ENCODE results near the gene INHBC. TPM values are rescaled to one million over a fixed set of nuclear protein-coding genes. Genes with fewer than 3 reads are reported as not detected.

INHBC gene
- total and polyA plus RNA-seq, 2 experiments from 2014 or later, result 0.21 TPM; not detected in 1

DNA sequence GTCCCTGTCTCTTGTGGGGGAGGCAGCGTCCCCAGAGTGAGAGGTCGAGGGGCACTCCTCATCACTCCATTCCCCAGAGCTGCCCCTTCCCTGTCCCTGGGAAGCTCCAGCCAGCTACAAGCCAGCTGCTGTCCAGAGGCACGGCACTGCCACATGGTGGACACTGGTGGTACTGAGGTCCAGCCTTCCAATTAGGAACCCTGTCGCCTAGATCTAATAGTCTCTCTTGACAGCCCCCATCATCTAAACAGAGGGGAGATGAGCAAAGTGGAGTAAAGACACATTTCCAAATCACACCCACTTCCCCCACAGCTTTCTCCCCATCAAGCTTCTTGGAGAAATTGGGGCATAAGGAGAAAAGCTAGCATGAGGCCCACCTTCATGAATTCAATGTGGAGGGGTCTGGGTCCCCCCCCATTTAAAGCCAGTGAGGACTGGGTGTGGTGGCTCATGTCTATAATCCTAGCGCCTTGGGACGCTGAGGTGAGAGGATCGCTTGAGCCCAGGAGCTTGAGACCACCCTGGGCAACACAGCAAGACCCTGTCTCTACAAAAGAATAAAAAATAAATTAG is 18.4 kb downstream of the INHBC start:
- Histone ChIP-seq H3K27me3 (no peaks in the 10 kb centered on the region), H3K36me3 (no peaks in the 10 kb centered on the region), H3K4me3 (no peak overlapping the region), H3K27ac (peak overlapping the region; percentile 91), H3K4me1 (ENCODE audit: low read depth) (peaks cover 22% of the 10 kb centered on the region), H3K9me3 (ENCODE audit: low read depth) (no peaks in the 10 kb centered on the region)
- TF ChIP-seq, protein P1, sequence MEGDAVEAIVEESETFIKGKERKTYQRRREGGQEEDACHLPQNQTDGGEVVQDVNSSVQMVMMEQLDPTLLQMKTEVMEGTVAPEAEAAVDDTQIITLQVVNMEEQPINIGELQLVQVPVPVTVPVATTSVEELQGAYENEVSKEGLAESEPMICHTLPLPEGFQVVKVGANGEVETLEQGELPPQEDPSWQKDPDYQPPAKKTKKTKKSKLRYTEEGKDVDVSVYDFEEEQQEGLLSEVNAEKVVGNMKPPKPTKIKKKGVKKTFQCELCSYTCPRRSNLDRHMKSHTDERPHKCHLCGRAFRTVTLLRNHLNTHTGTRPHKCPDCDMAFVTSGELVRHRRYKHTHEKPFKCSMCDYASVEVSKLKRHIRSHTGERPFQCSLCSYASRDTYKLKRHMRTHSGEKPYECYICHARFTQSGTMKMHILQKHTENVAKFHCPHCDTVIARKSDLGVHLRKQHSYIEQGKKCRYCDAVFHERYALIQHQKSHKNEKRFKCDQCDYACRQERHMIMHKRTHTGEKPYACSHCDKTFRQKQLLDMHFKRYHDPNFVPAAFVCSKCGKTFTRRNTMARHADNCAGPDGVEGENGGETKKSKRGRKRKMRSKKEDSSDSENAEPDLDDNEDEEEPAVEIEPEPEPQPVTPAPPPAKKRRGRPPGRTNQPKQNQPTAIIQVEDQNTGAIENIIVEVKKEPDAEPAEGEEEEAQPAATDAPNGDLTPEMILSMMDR (IDR thresholded peaks at IDR 0.05; ENCODE audit: low read depth, low read length), result peak; percentile 92
- DNase-seq (ENCODE audit: low read depth in 1 of 2, low spot score in 1 of 2), result peak; percentile 85 to 88

DNA sequence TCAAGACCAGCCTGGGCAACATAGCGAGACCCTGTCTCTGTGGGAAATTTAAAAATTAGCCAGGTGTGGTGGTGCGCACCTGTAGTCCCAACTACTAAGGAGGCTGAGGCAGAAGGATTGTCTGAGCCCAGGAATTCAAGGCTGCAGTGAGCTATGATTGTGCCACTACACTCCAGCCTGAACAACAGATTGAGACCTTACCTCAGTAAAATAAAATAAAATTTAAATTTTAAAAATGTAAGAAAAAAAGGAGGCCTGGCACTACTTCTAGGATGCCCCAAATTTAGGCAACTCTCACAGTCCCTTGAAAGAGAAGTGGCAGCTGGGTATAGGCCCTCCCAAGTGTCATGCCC is 19.6 kb downstream of the INHBC start:
- no peak for DNase-seq (ENCODE audit: low read depth in 1 of 2, low spot score in 1 of 2)
- H3K27ac ChIP-seq, result no peak overlapping the region
- peaks cover 26% of the 10 kb centered on the region for H3K4me1 ChIP-seq (ENCODE audit: low read depth)

DNA sequence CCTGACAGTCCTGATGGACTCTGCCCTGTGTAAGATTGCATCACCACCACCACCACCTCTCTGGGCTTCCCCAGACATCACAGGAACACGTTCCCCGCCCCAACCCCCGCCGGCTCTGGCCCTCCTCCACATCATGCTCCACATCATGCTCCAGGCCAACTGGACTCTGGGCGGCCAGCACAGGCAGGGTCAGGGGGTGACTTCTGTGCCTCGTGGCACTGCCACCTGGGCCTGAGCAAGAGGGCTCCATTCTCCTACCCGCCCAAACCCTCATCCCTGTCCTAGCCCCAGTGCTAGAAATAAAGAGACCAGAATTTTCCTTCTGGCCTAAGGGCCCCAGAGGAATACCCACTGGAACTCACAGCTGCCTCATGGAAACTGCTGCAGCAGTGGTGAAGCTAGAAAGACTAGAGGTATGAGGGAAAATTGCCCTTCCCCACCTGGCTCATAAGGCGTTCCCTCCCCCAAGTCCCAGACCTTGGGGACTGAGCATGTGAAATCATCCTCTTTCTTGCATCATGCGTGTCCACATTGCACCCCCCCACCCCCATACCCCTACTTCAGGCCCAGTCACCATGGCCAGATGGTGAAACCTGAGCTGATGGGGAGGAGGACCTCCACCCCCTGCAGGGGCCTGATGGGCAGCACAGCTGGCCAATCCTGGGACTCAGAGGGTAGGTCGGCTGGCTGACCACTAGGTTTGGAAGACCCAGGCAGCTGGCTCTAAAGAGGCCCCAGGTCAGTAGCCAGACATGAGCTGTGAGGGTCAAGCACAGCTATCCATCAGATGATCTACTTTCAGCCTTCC is 20.2 kb downstream of the INHBC start, which contains the start of gene INHBE:
Gene INHBE (plus strand): TSS at position 742 of the 808 bp plus-strand sequence. CDS start 230 bp downstream, outside the sequence.
- Histone ChIP-seq H3K27me3 (no peaks in the 10 kb centered on the region), H3K4me3 (no peak within 1 kb of the TSS), H3K27ac (no peak within 1 kb of the TSS), H3K9me3 (ENCODE audit: low read depth) (no peaks in the 10 kb centered on the region), H3K4me1 (ENCODE audit: low read depth) (peaks cover 26% of the 10 kb centered on the region), H3K36me3 (no peaks in the 10 kb centered on the region)
- peak; percentile 52 to 89 for DNase-seq (ENCODE audit: low read depth in 1 of 2, low spot score in 1 of 2)
- TF ChIP-seq, protein P1 (IDR thresholded peaks at IDR 0.05; ENCODE audit: low read depth, low read length), result no peak

More for the DNA sequence above, 19.6 kb downstream of the INHBC start:
- H3K27me3 ChIP-seq, result no peaks in the 10 kb centered on the region
- H3K36me3 ChIP-seq, result no peaks in the 10 kb centered on the region
- TF ChIP-seq, protein P1 (IDR thresholded peaks at IDR 0.05; ENCODE audit: low read depth, low read length), result no peak
- no peaks in the 10 kb centered on the region for H3K9me3 ChIP-seq (ENCODE audit: low read depth)
- H3K4me3 ChIP-seq, result no peak overlapping the region

DNA sequence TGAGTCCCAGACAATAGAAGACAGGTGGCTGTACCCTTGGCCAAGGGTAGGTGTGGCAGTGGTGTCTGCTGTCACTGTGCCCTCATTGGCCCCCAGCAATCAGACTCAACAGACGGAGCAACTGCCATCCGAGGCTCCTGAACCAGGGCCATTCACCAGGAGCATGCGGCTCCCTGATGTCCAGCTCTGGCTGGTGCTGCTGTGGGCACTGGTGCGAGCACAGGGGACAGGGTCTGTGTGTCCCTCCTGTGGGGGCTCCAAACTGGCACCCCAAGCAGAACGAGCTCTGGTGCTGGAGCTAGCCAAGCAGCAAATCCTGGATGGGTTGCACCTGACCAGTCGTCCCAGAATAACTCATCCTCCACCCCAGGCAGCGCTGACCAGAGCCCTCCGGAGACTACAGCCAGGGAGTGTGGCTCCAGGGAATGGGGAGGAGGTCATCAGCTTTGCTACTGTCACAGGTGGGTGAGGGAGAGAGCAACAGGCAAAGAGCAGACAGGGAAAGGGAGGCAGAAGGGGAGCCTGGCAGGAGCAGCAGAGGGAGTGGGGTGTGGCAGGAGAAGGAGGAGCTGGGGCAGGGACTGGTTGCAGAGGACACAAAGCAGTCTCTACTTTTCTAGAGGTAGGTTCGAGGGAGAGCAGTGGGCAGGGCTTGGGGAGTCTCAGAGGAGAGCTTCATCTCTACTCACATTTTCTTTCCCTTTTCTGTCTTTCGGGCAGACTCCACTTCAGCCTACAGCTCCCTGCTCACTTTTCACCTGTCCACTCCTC is 21.0 kb downstream of the INHBC start:
- Histone ChIP-seq H3K4me1 (ENCODE audit: low read depth) (peaks cover 26% of the 10 kb centered on the region), H3K9me3 (ENCODE audit: low read depth) (no peaks in the 10 kb centered on the region)

DNA sequence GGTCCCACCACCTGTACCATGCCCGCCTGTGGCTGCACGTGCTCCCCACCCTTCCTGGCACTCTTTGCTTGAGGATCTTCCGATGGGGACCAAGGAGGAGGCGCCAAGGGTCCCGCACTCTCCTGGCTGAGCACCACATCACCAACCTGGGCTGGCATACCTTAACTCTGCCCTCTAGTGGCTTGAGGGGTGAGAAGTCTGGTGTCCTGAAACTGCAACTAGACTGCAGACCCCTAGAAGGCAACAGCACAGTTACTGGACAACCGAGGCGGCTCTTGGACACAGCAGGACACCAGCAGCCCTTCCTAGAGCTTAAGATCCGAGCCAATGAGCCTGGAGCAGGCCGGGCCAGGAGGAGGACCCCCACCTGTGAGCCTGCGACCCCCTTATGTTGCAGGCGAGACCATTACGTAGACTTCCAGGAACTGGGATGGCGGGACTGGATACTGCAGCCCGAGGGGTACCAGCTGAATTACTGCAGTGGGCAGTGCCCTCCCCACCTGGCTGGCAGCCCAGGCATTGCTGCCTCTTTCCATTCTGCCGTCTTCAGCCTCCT is 21.6 kb downstream of the INHBC start:
- H3K9me3 ChIP-seq (ENCODE audit: low read depth), result no peaks in the 10 kb centered on the region
- TF ChIP-seq, protein P1 (IDR thresholded peaks at IDR 0.05; ENCODE audit: low read depth, low read length), result peak; percentile 67
- H3K27me3 ChIP-seq, result peaks cover 7% of the 10 kb centered on the region
- peak; percentile 54 to 75 for DNase-seq (ENCODE audit: low read depth in 1 of 2, low spot score in 1 of 2)
- peaks cover 25% of the 10 kb centered on the region for H3K4me1 ChIP-seq (ENCODE audit: low read depth)
- H3K36me3 ChIP-seq, result no peaks in the 10 kb centered on the region
- no peak overlapping the region for H3K27ac ChIP-seq
- no peak overlapping the region for H3K4me3 ChIP-seq

More for the DNA sequence above, 21.0 kb downstream of the INHBC start:
- Histone ChIP-seq H3K4me3 (no peak overlapping the region), H3K36me3 (no peaks in the 10 kb centered on the region), H3K27ac (no peak overlapping the region), H3K27me3 (peaks cover 2% of the 10 kb centered on the region)
- TF ChIP-seq, protein P1 (IDR thresholded peaks at IDR 0.05; ENCODE audit: low read depth, low read length), result no peak
- no peak for DNase-seq (ENCODE audit: low read depth in 1 of 2, low spot score in 1 of 2)
